ENCODE measurements around the gene MED29. TPM values are rescaled to one million over a fixed set of nuclear protein-coding genes. Genes with fewer than 3 reads are reported as not detected.

MED29 gene
- total and polyA plus RNA-seq, 2 of the 4 experiments (the other 2 are of a cell fraction), result 17.6 to 28.8 TPM

DNA sequence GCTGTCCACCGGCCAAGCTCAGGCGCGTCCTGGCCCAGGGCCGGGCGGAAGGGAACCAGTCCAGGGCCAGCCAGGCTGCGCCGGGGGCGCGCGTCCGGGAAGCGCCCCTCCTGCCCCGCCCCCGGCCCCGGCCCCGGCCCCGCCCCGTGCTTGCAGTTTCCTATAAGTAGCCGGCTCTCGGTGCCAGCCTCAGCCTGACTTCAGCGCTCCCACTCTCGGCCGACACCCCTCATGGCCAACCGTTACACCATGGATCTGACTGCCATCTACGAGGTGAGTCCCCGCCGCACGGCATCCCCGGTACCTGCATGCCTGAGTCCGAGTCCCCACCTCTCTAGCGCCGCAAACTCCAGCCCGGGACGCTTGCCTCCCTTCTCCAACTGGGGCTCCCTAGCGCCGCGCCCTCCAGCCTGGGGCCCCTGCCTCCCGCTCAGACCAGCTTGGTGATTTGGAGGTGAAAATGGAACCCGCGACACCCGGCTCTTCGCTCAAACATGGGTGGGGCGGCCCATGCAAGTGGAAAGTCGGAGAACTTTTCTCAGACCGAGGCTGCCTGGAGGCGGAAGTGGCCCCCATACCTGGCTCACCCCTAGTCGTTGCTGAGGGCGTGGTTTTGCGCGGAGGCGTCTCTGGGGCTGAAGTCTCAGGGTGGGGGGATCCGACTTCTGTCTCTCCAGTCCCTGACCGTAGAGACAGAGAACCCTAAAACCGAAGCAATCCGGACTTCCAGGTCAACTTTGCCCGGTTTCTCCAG, 15.7 kb downstream of the MED29 start, which contains the start of gene ZFP36 (continued):
- peak; percentile 2; the same call in 1 of the 2 replicates for TF ChIP-seq BHLHE40 (IDR thresholded peaks at IDR 0.05; ENCODE audit: low read depth, low read length)
- TF ChIP-seq, protein P1, sequence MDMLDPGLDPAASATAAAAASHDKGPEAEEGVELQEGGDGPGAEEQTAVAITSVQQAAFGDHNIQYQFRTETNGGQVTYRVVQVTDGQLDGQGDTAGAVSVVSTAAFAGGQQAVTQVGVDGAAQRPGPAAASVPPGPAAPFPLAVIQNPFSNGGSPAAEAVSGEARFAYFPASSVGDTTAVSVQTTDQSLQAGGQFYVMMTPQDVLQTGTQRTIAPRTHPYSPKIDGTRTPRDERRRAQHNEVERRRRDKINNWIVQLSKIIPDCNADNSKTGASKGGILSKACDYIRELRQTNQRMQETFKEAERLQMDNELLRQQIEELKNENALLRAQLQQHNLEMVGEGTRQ (IDR thresholded peaks at IDR 0.05; ENCODE audit: low read depth, low read length), result peak; percentile 63

DNA sequence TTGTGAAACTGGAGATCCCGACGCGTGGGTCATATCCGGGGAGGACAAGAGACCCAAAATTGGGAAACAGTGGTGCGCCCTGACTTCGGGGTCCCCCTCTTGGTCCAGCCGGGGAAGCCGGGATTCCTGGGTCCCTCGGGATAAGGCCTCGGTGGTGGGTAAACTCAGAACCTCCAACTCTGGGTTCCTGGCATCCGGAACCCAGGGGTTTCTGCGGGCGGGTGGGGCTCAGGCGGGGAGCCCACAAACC, 16.2 kb downstream of the MED29 start:
- intact Hi-C loops (cut with micrococcal nuclease) (no loop called here), in situ Hi-C loops (cut with MboI; ENCODE audit: low sequenced_read_pairs) (no loop called here), dilution Hi-C loops (cut with HindIII; ENCODE audit: low sequenced_read_pairs, unreplicated experiment) (no loop called here)
- peak overlapping the region; percentile 94 for H3K23ac ChIP-seq (ENCODE audit: low read depth, low read length)
- POLR2A ChIA-PET (ENCODE audit: unreplicated experiment), result interaction anchor here (1.9 kb wide), 1 partner anchor 28 kb away, joined by 4 read pairs; the partner anchor contains the start of gene RPS16
- peak overlapping the region; percentile 2; the same call in 1 of the 2 replicates for H3K18ac ChIP-seq (ENCODE audit: low read depth, low read length)
- H2AFZ ChIP-seq (replicated peaks; ENCODE audit: low read length, poor library complexity), result no peak overlapping the region
- peaks cover 0 to 32% of the 10 kb centered on the region in 2 experiments; a peak in 2 of 4 replicates for H3K79me1 ChIP-seq (ENCODE audit: low read depth in 1 of 2, low read length in 2 of 2)
- H2BK20ac ChIP-seq (ENCODE audit: low read depth, low read length), result no peak overlapping the region
- H3K36me3 ChIP-seq (ENCODE audit: control insufficient read depth, insufficient read depth, low read length), result peaks cover 15% of the 10 kb centered on the region
- peak overlapping the region; percentile 98 for H2AK9ac ChIP-seq (replicated peaks; ENCODE audit: low read depth, low read length, poor library complexity)
- no peak overlapping the region for H2BK15ac ChIP-seq (ENCODE audit: low read depth, low read length)
- H2BK120ac ChIP-seq (ENCODE audit: low read depth, low read length), result peak overlapping the region; percentile 5; the same call in 1 of the 2 replicates
- H3K27me3 ChIP-seq (ENCODE audit: control insufficient read depth, insufficient read depth, low read length), result no peaks in the 10 kb centered on the region
- peak overlapping the region; percentile 92 for H3K4me2 ChIP-seq (ENCODE audit: low read depth, low read length)
- TF ChIP-seq CEBPB (IDR thresholded peaks at IDR 0.05; ENCODE audit: low read depth, low read length) (0 out of 2 replicates have a peak, but pooled peaks have one; percentile 1), NFE2L2 (IDR thresholded peaks at IDR 0.05; ENCODE audit: low read depth, low read length) (no peak), POLR2A (IDR thresholded peaks at IDR 0.05; ENCODE audit: low read depth, low read length) (0 out of 2 replicates have a peak, but pooled peaks have one; percentile 59), SMC3 (IDR thresholded peaks at IDR 0.05; ENCODE audit: low read depth, low read length) (no peak)
- H4K91ac ChIP-seq (ENCODE audit: insufficient read depth, low read depth, low read length), result peak overlapping the region; percentile 82; the same call in 1 of the 2 replicates
- CTCF ChIA-PET, result no interaction called here
- no peak for DNase-seq
- H2AK5ac ChIP-seq (ENCODE audit: low read depth, low read length), result 0 out of 2 replicates have a peak overlapping the region, but pooled peaks have one; percentile 90
- peak overlapping the region; percentile 98 for H3K14ac ChIP-seq (replicated peaks; ENCODE audit: low read depth, low read length)
- H4K8ac ChIP-seq (ENCODE audit: low read depth in 2 of 2, low read length in 2 of 2), result peak overlapping the region; percentile 30 to 47; a peak in 2 of 4 replicates
- ATAC-seq (ENCODE audit: low read depth), result no peak
- peak overlapping the region; percentile 91 for H2BK5ac ChIP-seq (ENCODE audit: low read depth, low read length, poor library complexity, severe bottlenecking)
- H3K4ac ChIP-seq (ENCODE audit: low read depth, low read length), result peak overlapping the region; percentile 91
- H3K27ac ChIP-seq (ENCODE audit: insufficient read depth, low read length), result peak overlapping the region; percentile 92
- peak overlapping the region; percentile 68 for H3K4me3 ChIP-seq (ENCODE audit: insufficient read depth, low read depth, low read length)
- H3K56ac ChIP-seq (ENCODE audit: extremely low read depth, insufficient read depth, low read length), result peak overlapping the region; percentile 47
- H3K4me1 ChIP-seq (ENCODE audit: control insufficient read depth, insufficient read depth, low read length), result peaks cover 26% of the 10 kb centered on the region
- WGBS, 2 experiments (ENCODE audit: extremely low coverage in 2 of 2, insufficient read length in 1 of 2), result 8% methylated on average over 11 of the region's 14 CpGs; no CpG with 5 or more reads in 1 of the 2 experiments
- H4K5ac ChIP-seq (ENCODE audit: low read depth, low read length), result no peak overlapping the region
- H4K20me1 ChIP-seq (ENCODE audit: insufficient read depth, low read length), result peaks cover 28% of the 10 kb centered on the region
- no TSS peak for BruUV-seq (replicated peaks)
- H3K9me3 ChIP-seq (ENCODE audit: control insufficient read depth, insufficient read depth, low read length), result no peaks in the 10 kb centered on the region
- H3K9ac ChIP-seq (ENCODE audit: low read depth, low read length), result peak overlapping the region; percentile 93
- peaks cover under 1% of the 10 kb centered on the region for H3K9me1 ChIP-seq (ENCODE audit: insufficient read depth, low read length)
